ENCODE results near the gene TRAK1.

- no peak for TF ChIP-seq CTCF (conservative IDR thresholded peaks at IDR 0.05; ENCODE audit: low read depth, low read length)
- TF ChIP-seq CEBPB (IDR thresholded peaks at IDR 0.05; ENCODE audit: low read depth, low read length): no peak
- no peak for TF ChIP-seq MAFK (IDR thresholded peaks at IDR 0.05; ENCODE audit: low read depth, low read length)
- TF ChIP-seq RAD21 (IDR thresholded peaks at IDR 0.05; ENCODE audit: low read length): no peak
- TF ChIP-seq MAZ (IDR thresholded peaks at IDR 0.05; ENCODE audit: borderline replicate concordance, low read depth, low read length): no peak
- TF ChIP-seq ELK1 (IDR thresholded peaks at IDR 0.05; ENCODE audit: borderline replicate concordance, low read depth, low read length): no peak
- TF ChIP-seq BHLHE40 (IDR thresholded peaks at IDR 0.05; ENCODE audit: low read depth, low read length): no peak
- no peak for TF ChIP-seq POLR2A (IDR thresholded peaks at IDR 0.05; ENCODE audit: low read depth, low read length)
- TF ChIP-seq FOS (IDR thresholded peaks at IDR 0.05; ENCODE audit: low read depth, low read length): no peak
- no peak for TF ChIP-seq RFX5 (IDR thresholded peaks at IDR 0.05; ENCODE audit: low read depth, low read length)
Observed at GRCh38 chr3:42159706-42160472, 68.7 kb downstream of the TRAK1 start.
